ENCODE results near the gene ADAMTSL1. TPM values are rescaled to one million over a fixed set of nuclear protein-coding genes. Genes with fewer than 3 reads are reported as not detected.
A peak's percentile ranks its signal among the peaks of the same experiment; 100 is the strongest.

The ADAMTSL1 gene
- total RNA-seq, 2 donors from 2014 or later, result 1.5 TPM; not detected in 1

- Mint-ChIP-seq H3K9me3 (no peaks in the 10 kb centered on the region), H3K4me3 (no peak overlapping the region), H3K27ac (no peak overlapping the region), H3K4me1 (peaks cover 14% of the 10 kb centered on the region), H3K36me3 (ENCODE audit: low read depth) (no peaks in the 10 kb centered on the region), H3K27me3 (ENCODE audit: insufficient read depth) (peaks cover 13% of the 10 kb centered on the region)
- no peaks in the 10 kb centered on the region for H3K27me3 ChIP-seq (ENCODE audit: control insufficient read depth, insufficient read depth, low read length, poor library complexity, severe bottlenecking)
- H3K9me3 ChIP-seq (ENCODE audit: control insufficient read depth, low read length), result no peaks in the 10 kb centered on the region
- no peaks in the 10 kb centered on the region for H3K36me3 ChIP-seq (ENCODE audit: control insufficient read depth, insufficient read depth, low read length)
- no peak overlapping the region for H3K4me3 ChIP-seq (ENCODE audit: low read length)
- WGBS, 2 experiments (ENCODE audit: insufficient coverage in 1 of 2, insufficient read length in 1 of 2), result 13 to 14% methylated on average over 6 of the region's 6 CpGs
- DNase-seq, result peak; percentile 92
- peak; percentile 98 for TF ChIP-seq CTCF (conservative IDR thresholded peaks at IDR 0.05)
- no peaks in the 10 kb centered on the region for H3K4me1 ChIP-seq (ENCODE audit: control insufficient read depth, insufficient read depth, low read length)
- no peak overlapping the region for H3K9ac ChIP-seq (ENCODE audit: extremely low read depth, low read length, poor library complexity, severe bottlenecking)
- no peak overlapping the region for H3K27ac ChIP-seq (ENCODE audit: low read depth, low read length)
Measured at GRCh38 chr9:18442629-18443491, 31.1 kb upstream of the ADAMTSL1 start.

- H3K36me3 ChIP-seq (ENCODE audit: control insufficient read depth, insufficient read depth, low read length), result no peaks in the 10 kb centered on the region
- WGBS, 2 experiments (ENCODE audit: insufficient coverage in 1 of 2, insufficient read length in 1 of 2), result 86 to 94% methylated on average over 4 of the region's 4 CpGs
- TF ChIP-seq CTCF (conservative IDR thresholded peaks at IDR 0.05), result no peak
- no peaks in the 10 kb centered on the region for H3K27me3 ChIP-seq (ENCODE audit: control insufficient read depth, insufficient read depth, low read length, poor library complexity, severe bottlenecking)
- H3K9me3 Mint-ChIP-seq, result no peaks in the 10 kb centered on the region
- no peak for DNase-seq
- H3K27ac Mint-ChIP-seq, result no peak overlapping the region
- no peak overlapping the region for H3K27ac ChIP-seq (ENCODE audit: low read depth, low read length)
- H3K9me3 ChIP-seq (ENCODE audit: control insufficient read depth, low read length), result no peaks in the 10 kb centered on the region
- no peaks in the 10 kb centered on the region for H3K4me1 ChIP-seq (ENCODE audit: control insufficient read depth, insufficient read depth, low read length)
- no peak overlapping the region for H3K9ac ChIP-seq (ENCODE audit: extremely low read depth, low read length, poor library complexity, severe bottlenecking)
- peaks cover 2% of the 10 kb centered on the region for H3K4me1 Mint-ChIP-seq
- no peak overlapping the region for H3K4me3 ChIP-seq (ENCODE audit: low read length)
- no peaks in the 10 kb centered on the region for H3K36me3 Mint-ChIP-seq (ENCODE audit: low read depth)
- no peak overlapping the region for H3K4me3 Mint-ChIP-seq
- peaks cover under 1% of the 10 kb centered on the region for H3K27me3 Mint-ChIP-seq (ENCODE audit: insufficient read depth)
Measured at GRCh38 chr9:18447131-18447530, 26.8 kb upstream of the ADAMTSL1 start.

GRCh38 chr9:18447541-18447940, 26.4 kb upstream of the ADAMTSL1 start:
- WGBS, 2 experiments (ENCODE audit: insufficient coverage in 1 of 2, insufficient read length in 1 of 2), result 83 to 94% methylated on average over 2 to 3 of the region's 3 CpGs
- H3K36me3 ChIP-seq (ENCODE audit: control insufficient read depth, insufficient read depth, low read length), result no peaks in the 10 kb centered on the region

More at GRCh38 chr9:18447541-18447940, 26.4 kb upstream of the ADAMTSL1 start:
- H3K36me3 Mint-ChIP-seq (ENCODE audit: low read depth), result no peaks in the 10 kb centered on the region
- no peak overlapping the region for H3K4me3 ChIP-seq (ENCODE audit: low read length)
- no peak overlapping the region for H3K27ac Mint-ChIP-seq
- no peak overlapping the region for H3K4me3 Mint-ChIP-seq
- H3K9me3 Mint-ChIP-seq, result no peaks in the 10 kb centered on the region
- no peaks in the 10 kb centered on the region for H3K9me3 ChIP-seq (ENCODE audit: control insufficient read depth, low read length)
- peaks cover 2% of the 10 kb centered on the region for H3K4me1 Mint-ChIP-seq
- TF ChIP-seq CTCF (conservative IDR thresholded peaks at IDR 0.05), result no peak
- H3K27me3 ChIP-seq (ENCODE audit: control insufficient read depth, insufficient read depth, low read length, poor library complexity, severe bottlenecking), result no peaks in the 10 kb centered on the region
- H3K27me3 Mint-ChIP-seq (ENCODE audit: insufficient read depth), result no peaks in the 10 kb centered on the region
- no peak overlapping the region for H3K9ac ChIP-seq (ENCODE audit: extremely low read depth, low read length, poor library complexity, severe bottlenecking)
- H3K4me1 ChIP-seq (ENCODE audit: control insufficient read depth, insufficient read depth, low read length), result no peaks in the 10 kb centered on the region
- H3K27ac ChIP-seq (ENCODE audit: low read depth, low read length), result no peak overlapping the region
- no peak for DNase-seq

All from endodermal cell (in vitro differentiated cells).